ENCODE data around the gene FNDC10. TPM values are rescaled to one million over a fixed set of nuclear protein-coding genes. Genes with fewer than 3 reads are reported as not detected.

FNDC10 gene
- total and polyA plus RNA-seq, 2 donors (not counting 3 experiments of a cell fraction or from before 2014, with no cell fraction given), result 1.5 to 2.3 TPM

GRCh38 chr1:1627261-1627828 is 27.4 kb upstream of the FNDC10 start:
- Histone ChIP-seq H3K36me3 (ENCODE audit: control insufficient read depth in 2 of 2, extremely low read depth in 1 of 2, insufficient read depth in 2 of 2, low read length in 2 of 2) (no peaks in the 10 kb centered on the region), H4K20me1 (replicated peaks; ENCODE audit: control insufficient read depth, extremely low read depth, insufficient read depth, low read length) (no peaks in the 10 kb centered on the region), H2AFZ (ENCODE audit: low read depth, low read length) (no peak overlapping the region), H3K4me1 (ENCODE audit: control insufficient read depth, extremely low read depth, insufficient read depth, low read length) (no peaks in the 10 kb centered on the region), H3K79me2 (ENCODE audit: control insufficient read depth, insufficient read depth, low read length) (no peaks in the 10 kb centered on the region), H3K9me1 (replicated peaks; ENCODE audit: control insufficient read depth, extremely low read depth, insufficient read depth, low read length) (no peaks in the 10 kb centered on the region), H3K4me3 (replicated peaks in 1 of 3; ENCODE audit: insufficient read depth in 1 of 3, low read depth in 1 of 3, low read length in 3 of 3) (no peak overlapping the region), H3K9ac (replicated peaks; ENCODE audit: extremely low read depth, insufficient read depth, low read length) (no peak overlapping the region), H3K4me2 (ENCODE audit: insufficient read depth, low read length) (no peak overlapping the region), H3K9me3 (replicated peaks; ENCODE audit: control insufficient read depth, insufficient read depth, low read length) (no peaks in the 10 kb centered on the region), H3K27ac (ENCODE audit: insufficient read depth, low read depth, low read length) (no peak overlapping the region), H3K27me3 (ENCODE audit: control insufficient read depth in 2 of 2, insufficient read depth in 2 of 2, low read length in 2 of 2) (peaks cover 3 to 24% of the 10 kb centered on the region in 2 experiments)
- dilution Hi-C loops (cut with MboI; ENCODE audit: extremely low pct_ligation_motif_present, low sequenced_read_pairs), result no loop called here
- no peak for TF ChIP-seq GATA2 (IDR thresholded peaks at IDR 0.05; ENCODE audit: insufficient read depth, insufficient read length, low read depth, low read length)
- TF ChIP-seq POLR2AphosphoS5 (IDR thresholded peaks at IDR 0.05; ENCODE audit: insufficient read depth, low read depth, low read length), result no peak
- TF ChIP-seq EZH2 (IDR thresholded peaks at IDR 0.05; ENCODE audit: borderline replicate concordance, low read depth, low read length, severe bottlenecking), result no peak
- TF ChIP-seq, protein P1, sequence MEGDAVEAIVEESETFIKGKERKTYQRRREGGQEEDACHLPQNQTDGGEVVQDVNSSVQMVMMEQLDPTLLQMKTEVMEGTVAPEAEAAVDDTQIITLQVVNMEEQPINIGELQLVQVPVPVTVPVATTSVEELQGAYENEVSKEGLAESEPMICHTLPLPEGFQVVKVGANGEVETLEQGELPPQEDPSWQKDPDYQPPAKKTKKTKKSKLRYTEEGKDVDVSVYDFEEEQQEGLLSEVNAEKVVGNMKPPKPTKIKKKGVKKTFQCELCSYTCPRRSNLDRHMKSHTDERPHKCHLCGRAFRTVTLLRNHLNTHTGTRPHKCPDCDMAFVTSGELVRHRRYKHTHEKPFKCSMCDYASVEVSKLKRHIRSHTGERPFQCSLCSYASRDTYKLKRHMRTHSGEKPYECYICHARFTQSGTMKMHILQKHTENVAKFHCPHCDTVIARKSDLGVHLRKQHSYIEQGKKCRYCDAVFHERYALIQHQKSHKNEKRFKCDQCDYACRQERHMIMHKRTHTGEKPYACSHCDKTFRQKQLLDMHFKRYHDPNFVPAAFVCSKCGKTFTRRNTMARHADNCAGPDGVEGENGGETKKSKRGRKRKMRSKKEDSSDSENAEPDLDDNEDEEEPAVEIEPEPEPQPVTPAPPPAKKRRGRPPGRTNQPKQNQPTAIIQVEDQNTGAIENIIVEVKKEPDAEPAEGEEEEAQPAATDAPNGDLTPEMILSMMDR (IDR thresholded peaks at IDR 0.05; ENCODE audit: extremely low read depth in 1 of 2, insufficient read depth in 1 of 2, low read depth in 1 of 2, low read length in 2 of 2), result no peak
- TF ChIP-seq MYC (IDR thresholded peaks at IDR 0.05; ENCODE audit: low read depth, low read length), result no peak
- no peak for TF ChIP-seq JUN (IDR thresholded peaks at IDR 0.05; ENCODE audit: borderline replicate concordance, insufficient read depth, insufficient read length, low read depth)
- TF ChIP-seq POLR2A (IDR thresholded peaks at IDR 0.05; ENCODE audit: low read depth, low read length), result no peak
- no peak for TF ChIP-seq MAX (IDR thresholded peaks at IDR 0.05; ENCODE audit: insufficient read depth, insufficient read length)
- no peak for TF ChIP-seq FOS (IDR thresholded peaks at IDR 0.05; ENCODE audit: borderline replicate concordance, insufficient read depth, low read length)
- ChIA-PET CTCF (no interaction called here), POLR2A (no interaction called here)
- BruUV-seq (replicated peaks), result no TSS peak
- FAIRE-seq, result no peak
- intact Hi-C loops (cut with micrococcal nuclease), result no loop called here
- DNase-seq (ENCODE audit: low read depth, low spot score), result no peak

Data from endothelial cell of umbilical vein (primary cell).